SH-SY5Y (cell line): ENCODE measurements around the gene UBAC1.

Source experiments
- GATA2 ChIP-seq: IDR thresholded peaks from 2 replicates; pipeline ENCODE4 v1.6.1; 2011; ENCODE audit warnings: mild to moderate bottlenecking, low read depth, low read length
- GATA3 ChIP-seq: IDR thresholded peaks from 2 replicates; pipeline ENCODE4 v1.6.1; 2011; ENCODE audit warnings: low read depth, mild to moderate bottlenecking, low read length, moderate library complexity

- TF ChIP-seq GATA2 (peak; percentile 78), GATA3 (no peak)
These were observed 22.3 kb upstream of the UBAC1 start for GRCh38 chr9:135983208-135984071.
